LNCAP (cell line): ENCODE data around the gene AFAP1L2.

Source experiments
- TF ChIP-seq, protein P1 (sequence below): fragments of 450-650 bp; IDR thresholded peaks from 2 replicates; pipeline ENCODE4 v1.5.1; 2017; ENCODE audit warnings: mild to moderate bottlenecking

Gene AFAP1L2

GRCh38 chr10:114408112-114408967 lies 4.0 kb upstream of the AFAP1L2 start:
- TF ChIP-seq, protein P1, sequence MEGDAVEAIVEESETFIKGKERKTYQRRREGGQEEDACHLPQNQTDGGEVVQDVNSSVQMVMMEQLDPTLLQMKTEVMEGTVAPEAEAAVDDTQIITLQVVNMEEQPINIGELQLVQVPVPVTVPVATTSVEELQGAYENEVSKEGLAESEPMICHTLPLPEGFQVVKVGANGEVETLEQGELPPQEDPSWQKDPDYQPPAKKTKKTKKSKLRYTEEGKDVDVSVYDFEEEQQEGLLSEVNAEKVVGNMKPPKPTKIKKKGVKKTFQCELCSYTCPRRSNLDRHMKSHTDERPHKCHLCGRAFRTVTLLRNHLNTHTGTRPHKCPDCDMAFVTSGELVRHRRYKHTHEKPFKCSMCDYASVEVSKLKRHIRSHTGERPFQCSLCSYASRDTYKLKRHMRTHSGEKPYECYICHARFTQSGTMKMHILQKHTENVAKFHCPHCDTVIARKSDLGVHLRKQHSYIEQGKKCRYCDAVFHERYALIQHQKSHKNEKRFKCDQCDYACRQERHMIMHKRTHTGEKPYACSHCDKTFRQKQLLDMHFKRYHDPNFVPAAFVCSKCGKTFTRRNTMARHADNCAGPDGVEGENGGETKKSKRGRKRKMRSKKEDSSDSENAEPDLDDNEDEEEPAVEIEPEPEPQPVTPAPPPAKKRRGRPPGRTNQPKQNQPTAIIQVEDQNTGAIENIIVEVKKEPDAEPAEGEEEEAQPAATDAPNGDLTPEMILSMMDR, result no peak

GRCh38 chr10:114406455-114406854 lies 2.2 kb upstream of the AFAP1L2 start:
- TF ChIP-seq, protein P1, result no peak

GRCh38 chr10:114405011-114405350 lies 679 bp upstream of the AFAP1L2 start:
- TF ChIP-seq, protein P1, result no peak

DNA sequence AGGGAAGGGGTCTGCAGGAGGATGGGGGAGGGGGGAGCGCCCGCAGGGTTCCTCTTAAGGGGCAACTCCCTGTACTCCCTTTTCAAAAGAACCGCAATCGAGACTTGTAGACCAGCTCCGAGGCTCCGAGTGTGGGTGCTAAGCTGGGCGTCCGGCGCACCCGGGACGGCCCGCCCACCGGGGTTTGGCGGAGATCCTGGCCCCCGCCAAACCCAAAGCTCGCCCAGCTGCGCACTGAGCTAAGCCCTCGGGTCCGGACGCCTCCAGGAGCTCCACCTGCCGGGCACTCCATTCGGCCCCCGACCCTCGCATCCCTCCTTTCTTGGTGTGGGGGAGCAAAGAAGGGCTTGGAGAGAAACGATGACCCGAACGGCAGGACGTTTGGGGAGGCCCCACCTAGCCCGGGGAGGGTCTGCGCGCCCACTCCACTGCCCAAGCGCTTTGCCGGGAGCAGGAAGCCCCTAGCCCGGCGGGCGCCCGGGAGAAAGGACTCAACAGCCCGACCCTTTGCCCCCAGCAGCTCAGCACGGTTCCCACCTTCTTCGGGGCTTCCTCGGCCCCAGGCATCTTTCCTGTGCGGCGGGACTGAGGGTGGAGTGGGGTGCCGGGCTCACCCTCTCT lies 651 bp downstream of the AFAP1L2 start:
- TF ChIP-seq, protein P1, result no peak; the same call in 1 of the 2 replicates

DNA sequence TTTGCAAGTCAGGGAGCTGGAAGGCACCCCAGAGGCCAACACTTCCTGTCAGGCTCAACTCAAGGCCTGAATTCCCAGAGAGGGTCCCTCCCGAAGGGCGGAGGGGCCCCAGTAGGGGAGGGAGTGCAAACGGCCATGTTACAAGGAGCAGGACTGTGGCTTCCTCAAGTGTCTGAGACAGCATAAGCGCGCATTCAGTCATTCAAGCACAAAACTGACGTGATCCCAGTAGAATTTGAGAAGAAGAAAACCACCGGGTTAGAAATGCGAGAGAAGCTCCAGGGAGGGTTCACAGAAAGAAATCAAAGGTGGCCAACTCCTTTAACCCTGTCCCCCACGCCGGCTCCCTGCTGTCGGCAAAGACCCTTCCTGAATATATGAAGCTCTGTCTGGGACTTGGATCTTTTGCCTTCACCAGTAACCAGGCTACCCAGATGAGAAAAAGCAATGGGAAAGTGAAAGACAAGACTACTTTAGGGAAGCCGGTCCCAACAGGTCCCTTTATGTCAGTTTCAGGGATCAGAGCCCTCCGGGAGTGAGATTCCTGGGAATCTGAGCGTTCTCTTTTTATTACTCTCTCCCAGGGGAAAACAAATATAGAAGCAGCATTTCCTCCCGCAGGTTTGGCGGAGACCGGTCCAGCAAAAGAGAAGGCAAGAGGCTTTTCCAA lies 1.3 kb downstream of the AFAP1L2 start:
- TF ChIP-seq, protein P1, result no peak

DNA sequence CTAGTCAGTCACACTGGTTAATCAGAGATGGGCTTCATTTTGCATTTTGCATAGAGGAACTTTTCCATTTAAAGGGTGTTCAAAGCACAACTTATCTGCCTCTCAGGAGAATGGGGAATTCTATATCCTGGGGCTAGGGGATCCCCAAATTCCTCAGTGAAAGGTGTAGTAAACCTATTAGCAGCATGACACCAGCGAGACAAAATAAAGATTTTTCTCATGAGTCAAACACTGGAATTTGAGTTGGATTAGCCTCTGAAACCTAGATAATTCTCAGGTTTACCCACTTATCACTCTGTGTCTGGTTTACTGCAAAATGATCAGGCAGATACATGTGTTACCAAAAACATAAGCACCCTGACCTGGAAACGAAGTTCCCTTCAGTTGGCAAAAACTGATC lies 2.1 kb downstream of the AFAP1L2 start:
- TF ChIP-seq, protein P1, result no peak

GRCh38 chr10:114401195-114401791 lies 3.0 kb downstream of the AFAP1L2 start:
- TF ChIP-seq, protein P1, result no peak
